Esophagus muscularis mucosa (tissue), 4 donors: ENCODE data around the gene UNC5B. TPM values are rescaled to one million over a fixed set of nuclear protein-coding genes. Genes with fewer than 3 reads are reported as not detected.

Source experiments
- DNase-seq: peaks from one replicate; pipeline ENCODE4 v3.0.0-alpha.2; 2017; ENCODE audit errors: extremely low spot score
- H3K27ac ChIP-seq, 4 donors: fragments of 200-600 bp; sonication (generic); replicated peaks in 1 of 4; 1 replicate in 3 of 4; 2 replicates in 1 of 4; pipeline ENCODE4 v1.5.1; 2016 to 2019; ENCODE audit warnings: mild to moderate bottlenecking in 1 of 4
- H3K27me3 ChIP-seq, 4 donors: fragments of 200-600 bp; sonication (generic); one replicate each; pipeline versions ENCODE4 v1.5.1 to v1.6.0; 2016 to 2019
- H3K36me3 ChIP-seq, 4 donors: fragments of 200-600 bp; sonication (generic); one replicate each; pipeline ENCODE4 v1.5.1; 2016 to 2019
- H3K4me1 ChIP-seq, 4 donors: fragments of 200-600 bp; sonication (generic); one replicate each; pipeline ENCODE4 v1.5.1; 2016 to 2019
- H3K4me3 ChIP-seq, 4 donors: fragments of 200-600 bp; sonication (generic); 1 replicate in 2 of 4; 2 replicates in 2 of 4; pipeline ENCODE4 v1.5.1; 2016 to 2019; ENCODE audit warnings: mild to moderate bottlenecking in 4 of 4, moderate library complexity in 1 of 4
- H3K9me3 ChIP-seq, 4 donors: fragments of 200-600 bp; sonication (generic); 1 replicate in 3 of 4; 2 replicates in 1 of 4; pipeline ENCODE4 v1.5.1; 2016 to 2019
- CTCF ChIP-seq, 3 experiments: fragments of 200-600 bp in 2 of 3; fragments of 450-650 bp in 1 of 3; sonication (generic) in 2 of 3; IDR thresholded peaks; one replicate each; pipeline ENCODE4 v1.5.1; 2017 to 2019; ENCODE audit warnings: antibody characterized with exemption in 3 of 3, mild to moderate bottlenecking in 2 of 3, moderate library complexity in 1 of 3
- EP300 ChIP-seq: sonication (generic); formaldehyde crosslinking; IDR thresholded peaks from one replicate; pipeline ENCODE4 v1.6.1; 2017; ENCODE audit warnings: antibody characterized with exemption
- POLR2A ChIP-seq: fragments of 450-650 bp; IDR thresholded peaks from one replicate; pipeline ENCODE4 v1.6.1; 2017; ENCODE audit warnings: antibody characterized with exemption, moderate library complexity, mild to moderate bottlenecking, low read depth
- POLR2AphosphoS5 ChIP-seq, 2 donors: sonication (generic); formaldehyde crosslinking; IDR thresholded peaks; one replicate each; pipeline ENCODE4 v1.6.1; 2017; ENCODE audit warnings: antibody characterized with exemption in 2 of 2
- WGBS: methylation state at CpG from one replicate; pipeline ENCODE4 v1.1.5; 2018; 5-methylcytosine and 5-hydroxymethylcytosine counted together
- intact Hi-C: fragments of 100-400 bp; cut with DNase I; formaldehyde crosslinking; loops from one replicate; pipeline ENCODE4 v1.15.1; 2023
- total RNA-seq, 4 donors: library from RNA; depleted of rRNA; stranded (reverse); fragments of >200 nt; gene quantifications; one replicate each; pipeline versions ENCODE4 v1.1.0 to v1.2.1, GENCODE V29; 2016

Gene UNC5B
- total RNA-seq, 4 donors from 2014 or later, result 2.1 to 3.7 (median 2.8) TPM

DNA sequence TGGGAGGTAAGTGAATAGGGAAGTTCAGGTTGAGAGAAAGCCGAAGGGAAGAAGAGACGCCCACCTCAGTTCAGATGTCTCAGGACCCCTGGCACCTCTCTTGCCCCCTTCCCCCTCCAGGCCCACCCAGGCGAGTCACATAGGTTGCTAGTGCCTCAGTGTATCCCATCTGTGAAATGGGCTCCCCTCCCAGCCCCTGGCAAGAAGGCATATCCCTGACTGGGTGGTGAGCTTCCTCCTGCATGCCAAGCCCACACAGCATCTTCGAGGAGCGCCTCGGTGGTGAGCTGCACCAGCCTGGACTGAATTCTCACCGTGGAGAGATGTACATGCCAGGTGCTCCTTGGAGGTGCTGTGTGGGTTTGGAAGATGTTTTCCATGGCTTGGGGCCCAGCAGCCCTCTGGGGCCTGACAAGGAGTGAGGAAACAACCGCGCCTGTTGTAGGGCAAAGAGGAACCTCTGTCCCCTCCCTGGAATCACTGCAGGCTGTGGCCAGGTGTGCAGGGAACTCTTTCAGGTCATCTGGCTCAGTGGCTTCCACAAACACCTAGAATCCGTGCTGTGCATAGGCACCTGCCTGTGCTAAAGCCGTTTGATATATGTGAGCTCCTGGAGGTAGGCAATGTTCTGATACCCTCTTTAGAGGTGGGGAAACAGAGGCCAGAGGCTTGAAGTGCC, 45.1 kb downstream of the UNC5B start:
- H3K4me3 ChIP-seq, result no peak overlapping the region
- H3K27me3 ChIP-seq, result no peaks in the 10 kb centered on the region
- intact Hi-C loops, result no loop called here
- no peak for TF ChIP-seq CTCF (IDR thresholded peaks at IDR 0.05)
- no peak for TF ChIP-seq POLR2A
- TF ChIP-seq EP300, result no peak
- no peak for TF ChIP-seq POLR2AphosphoS5 (IDR thresholded peaks at IDR 0.05)
- H3K9me3 ChIP-seq, result no peaks in the 10 kb centered on the region
- DNase-seq, result no peak
- H3K4me1 ChIP-seq, result peaks cover 22 to 59% (median 37%) of the 10 kb centered on the region in 4 donors
- no peak overlapping the region for H3K27ac ChIP-seq
- 97% methylated on average over 11 of the region's 11 CpGs for WGBS
- no peaks in the 10 kb centered on the region for H3K36me3 ChIP-seq

DNA sequence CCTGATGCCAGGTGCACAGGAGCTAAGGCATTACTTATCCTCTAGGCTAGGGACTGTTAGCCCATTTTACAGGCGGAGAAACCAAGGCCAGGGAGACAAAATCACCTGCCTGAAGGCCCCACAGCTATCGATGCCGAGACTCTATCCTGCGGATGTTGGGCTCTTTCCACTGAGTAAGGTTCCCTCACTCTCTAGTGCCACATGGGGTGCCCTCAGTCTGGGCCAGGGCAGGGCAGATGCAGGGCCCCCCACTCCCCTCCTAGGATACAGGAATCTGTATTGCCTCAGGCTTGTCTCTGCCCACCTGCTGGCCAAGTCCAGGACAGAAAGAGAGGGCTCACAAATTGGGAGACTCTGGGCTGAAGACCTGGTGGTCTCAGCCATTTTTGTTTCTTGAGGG, 45.7 kb downstream of the UNC5B start:
- Histone ChIP-seq H3K9me3 (no peaks in the 10 kb centered on the region), H3K4me3 (no peak overlapping the region), H3K36me3 (no peaks in the 10 kb centered on the region), H3K27ac (no peak overlapping the region), H3K27me3 (no peaks in the 10 kb centered on the region), H3K4me1 (peaks cover 22 to 65% (median 37%) of the 10 kb centered on the region in 4 donors)
- WGBS, result 100% methylated on average over 4 of the region's 4 CpGs
- TF ChIP-seq POLR2A (no peak), POLR2AphosphoS5 (IDR thresholded peaks at IDR 0.05) (no peak), EP300 (no peak), CTCF (IDR thresholded peaks at IDR 0.05) (no peak)
- intact Hi-C loops, result no loop called here
- DNase-seq, result no peak

- 88% methylated on average over 7 of the region's 9 CpGs for WGBS
- intact Hi-C loops, result no loop called here
- TF ChIP-seq POLR2A, result no peak
- no peak for TF ChIP-seq EP300
- TF ChIP-seq POLR2AphosphoS5 (IDR thresholded peaks at IDR 0.05), result no peak
- TF ChIP-seq CTCF (IDR thresholded peaks at IDR 0.05), result no peak
- no peak overlapping the region for H3K27ac ChIP-seq
- no peaks in the 10 kb centered on the region for H3K27me3 ChIP-seq
- no peaks in the 10 kb centered on the region for H3K9me3 ChIP-seq
- no peak for DNase-seq
- peaks cover 22 to 64% (median 35%) of the 10 kb centered on the region in 4 donors for H3K4me1 ChIP-seq
- H3K4me3 ChIP-seq, result no peak overlapping the region
- H3K36me3 ChIP-seq, result no peaks in the 10 kb centered on the region
Measured at GRCh38 chr10:71258446-71259145, 46.2 kb downstream of the UNC5B start.

DNA sequence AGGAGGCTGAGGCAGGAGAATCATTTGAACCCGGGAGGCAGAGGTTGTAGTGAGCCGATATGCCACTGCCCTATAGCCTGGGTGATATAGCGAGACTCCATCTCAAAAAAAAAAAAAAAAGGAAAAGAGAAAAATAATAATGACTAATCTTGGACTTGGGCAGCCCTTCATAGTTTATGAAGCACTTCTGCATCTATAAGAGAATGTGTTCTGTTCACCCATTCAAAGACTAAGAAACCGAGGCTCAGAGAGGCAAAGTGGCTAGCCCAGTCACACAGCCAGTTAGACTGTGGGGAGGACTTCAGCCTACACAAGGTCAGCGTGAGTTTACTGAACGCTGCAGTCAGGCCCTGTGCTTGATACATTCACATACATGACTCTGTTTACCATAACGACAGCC, 46.9 kb downstream of the UNC5B start:
- Histone ChIP-seq H3K27me3 (no peaks in the 10 kb centered on the region), H3K4me3 (no peak overlapping the region), H3K9me3 (no peaks in the 10 kb centered on the region), H3K36me3 (no peaks in the 10 kb centered on the region), H3K4me1 (peaks cover 22 to 67% (median 34%) of the 10 kb centered on the region in 4 donors), H3K27ac (no peak overlapping the region)
- TF ChIP-seq EP300, result no peak
- TF ChIP-seq POLR2AphosphoS5 (IDR thresholded peaks at IDR 0.05), result no peak
- TF ChIP-seq CTCF (IDR thresholded peaks at IDR 0.05), result no peak
- no peak for TF ChIP-seq POLR2A
- intact Hi-C loops, result no loop called here
- WGBS, result 92% methylated on average over 7 of the region's 7 CpGs
- no peak for DNase-seq
